Activated CD4-positive, alpha-beta T cell treated with anti-CD3 and anti-CD28 coated beads for 36 hours (primary cell): Measurements from ENCODE around the gene CBFA2T3. TPM values are rescaled to one million over a fixed set of nuclear protein-coding genes. Genes with fewer than 3 reads are reported as not detected.
"Not testable (repeated sequence)": the region's sequence is repeated elsewhere in the genome, so short reads cannot be mapped to it uniquely, and the experiment has no call there.

Experiments
- ATAC-seq: fragments of 200-7000 bp; cut with Tn5 transposase; one replicate; pipeline ENCODE4 v1.10.0; 2021; ENCODE audit warnings: mild to moderate bottlenecking, moderate library complexity
- CTCF ChIA-PET: fragments of 350-600 bp; sonication (Branson Sonifier 250); formaldehyde crosslinking; loops from one replicate; lab custom pipeline; 2021; ENCODE audit warnings: antibody characterized with exemption; lab: Charles Lee
- POLR2A ChIA-PET: fragments of 350-600 bp; sonication (Branson Sonifier 250); formaldehyde crosslinking; loops from one replicate; lab custom pipeline; 2021; ENCODE audit warnings: antibody characterized with exemption, inconsistent platforms; lab: Charles Lee
- DNase-seq: peaks from one replicate; pipeline ENCODE4 v3.0.0-alpha.2; 2020
- H3K27ac Mint-ChIP-seq: one replicate; pipeline ENCODE4 v1.8.0; 2021; ENCODE audit warnings: mixed read lengths
- H3K27me3 Mint-ChIP-seq: one replicate; pipeline ENCODE4 v1.8.0; 2021; ENCODE audit warnings: mixed read lengths
- H3K36me3 Mint-ChIP-seq: one replicate; pipeline ENCODE4 v1.8.0; 2021; ENCODE audit warnings: low read depth, mixed read lengths
- H3K4me1 Mint-ChIP-seq: one replicate; pipeline ENCODE4 v1.8.0; 2021; ENCODE audit warnings: mixed read lengths
- H3K4me3 Mint-ChIP-seq: one replicate; pipeline ENCODE4 v1.8.0; 2021; ENCODE audit warnings: mild to moderate bottlenecking, moderate library complexity, mixed read lengths
- H3K9me3 Mint-ChIP-seq: one replicate; pipeline ENCODE4 v1.8.0; 2021; ENCODE audit warnings: low read depth, mixed read lengths
- intact Hi-C, 2 experiments: fragments of 100-400 bp; cut with DNase I in 1 of 2; cut with micrococcal nuclease in 1 of 2; formaldehyde crosslinking; loops; one replicate each; pipeline versions ENCODE4 v1.14.2 to v1.15.1; 2022 to 2024; cut with DNase I, micrococcal nuclease
- total RNA-seq, 2 experiments: library from RNA; stranded (reverse); gene quantifications; one replicate each; pipeline ENCODE4 v1.2.3, GENCODE V29; 2021

CBFA2T3 gene
- total RNA-seq, 2 experiments from 2014 or later = 0.30 to 0.34 TPM

DNA sequence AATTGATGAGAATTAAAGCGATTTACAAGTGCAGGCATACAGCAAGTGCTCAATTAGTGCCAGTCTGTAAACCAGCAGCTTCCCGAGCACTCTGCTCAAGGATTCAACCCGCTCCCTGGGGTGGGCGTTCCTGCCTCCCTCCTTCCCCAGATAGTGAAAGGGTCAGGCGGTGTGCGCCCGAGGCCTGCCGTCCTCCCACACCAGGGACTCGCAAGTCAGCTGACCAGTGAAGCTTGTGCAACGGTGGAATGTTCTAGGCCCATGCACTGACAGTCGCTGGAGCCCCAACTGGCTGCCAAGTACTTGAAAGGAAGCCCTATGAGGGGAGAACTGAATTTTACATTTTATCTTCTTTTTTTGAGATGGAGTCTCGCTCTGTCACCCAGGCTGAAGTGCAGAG lies 57.1 kb downstream of the CBFA2T3 start:
- H3K4me1 Mint-ChIP-seq = peaks cover 8% of the 10 kb centered on the region
- no peaks in the 10 kb centered on the region for H3K9me3 Mint-ChIP-seq

DNA sequence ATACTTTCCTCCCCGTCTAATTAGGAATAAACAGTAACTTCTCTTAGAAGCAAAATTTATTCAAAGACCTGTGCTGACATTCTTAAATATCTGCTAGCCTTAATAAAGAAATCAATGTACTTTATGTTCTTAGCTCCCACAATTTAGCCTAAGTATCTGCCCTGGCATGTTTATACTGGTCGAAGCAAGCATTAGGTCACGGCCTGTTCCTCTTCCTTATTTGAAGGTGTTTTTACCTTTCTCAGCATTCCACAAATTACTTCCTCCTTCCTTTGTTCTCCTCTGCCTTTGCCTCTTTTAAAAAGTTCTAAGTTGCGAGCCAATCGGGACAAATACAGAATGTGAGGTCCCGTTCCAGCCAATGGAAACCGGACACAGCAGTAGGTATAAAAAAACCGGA lies 58.1 kb downstream of the CBFA2T3 start:
- H3K4me1 Mint-ChIP-seq, H3K9me3 Mint-ChIP-seq, POLR2A ChIA-PET, intact Hi-C loops, H3K27ac Mint-ChIP-seq, DNase-seq, CTCF ChIA-PET, ATAC-seq, H3K27me3 Mint-ChIP-seq, H3K4me3 Mint-ChIP-seq, H3K36me3 Mint-ChIP-seq: not testable (repeated sequence)

More for the DNA sequence above, 57.1 kb downstream of the CBFA2T3 start:
- ChIA-PET POLR2A (no interaction called here), CTCF (interaction anchor here (0.8 kb wide), 1 partner anchor 62 kb away, joined by 3 read pairs; no protein-coding TSS in a partner anchor)
- DNase-seq = no peak
- no peak overlapping the region for H3K4me3 Mint-ChIP-seq
- peaks cover 2% of the 10 kb centered on the region for H3K27me3 Mint-ChIP-seq
- intact Hi-C loops = no loop called here
- no peak overlapping the region for H3K27ac Mint-ChIP-seq
- no peaks in the 10 kb centered on the region for H3K36me3 Mint-ChIP-seq
- no peak for ATAC-seq

GRCh38 chr16:88917915-88918627 lies 58.9 kb downstream of the CBFA2T3 start:
- CTCF ChIA-PET = no interaction called here
- no peaks in the 10 kb centered on the region for H3K36me3 Mint-ChIP-seq
- DNase-seq = no peak
- H3K9me3 Mint-ChIP-seq = no peaks in the 10 kb centered on the region
- no peak overlapping the region for H3K4me3 Mint-ChIP-seq
- POLR2A ChIA-PET = no interaction called here
- H3K27ac Mint-ChIP-seq = no peak overlapping the region
- H3K4me1 Mint-ChIP-seq = peaks cover 8% of the 10 kb centered on the region
- intact Hi-C loops = no loop called here
- H3K27me3 Mint-ChIP-seq = peaks cover 2% of the 10 kb centered on the region
- no peak for ATAC-seq

DNA sequence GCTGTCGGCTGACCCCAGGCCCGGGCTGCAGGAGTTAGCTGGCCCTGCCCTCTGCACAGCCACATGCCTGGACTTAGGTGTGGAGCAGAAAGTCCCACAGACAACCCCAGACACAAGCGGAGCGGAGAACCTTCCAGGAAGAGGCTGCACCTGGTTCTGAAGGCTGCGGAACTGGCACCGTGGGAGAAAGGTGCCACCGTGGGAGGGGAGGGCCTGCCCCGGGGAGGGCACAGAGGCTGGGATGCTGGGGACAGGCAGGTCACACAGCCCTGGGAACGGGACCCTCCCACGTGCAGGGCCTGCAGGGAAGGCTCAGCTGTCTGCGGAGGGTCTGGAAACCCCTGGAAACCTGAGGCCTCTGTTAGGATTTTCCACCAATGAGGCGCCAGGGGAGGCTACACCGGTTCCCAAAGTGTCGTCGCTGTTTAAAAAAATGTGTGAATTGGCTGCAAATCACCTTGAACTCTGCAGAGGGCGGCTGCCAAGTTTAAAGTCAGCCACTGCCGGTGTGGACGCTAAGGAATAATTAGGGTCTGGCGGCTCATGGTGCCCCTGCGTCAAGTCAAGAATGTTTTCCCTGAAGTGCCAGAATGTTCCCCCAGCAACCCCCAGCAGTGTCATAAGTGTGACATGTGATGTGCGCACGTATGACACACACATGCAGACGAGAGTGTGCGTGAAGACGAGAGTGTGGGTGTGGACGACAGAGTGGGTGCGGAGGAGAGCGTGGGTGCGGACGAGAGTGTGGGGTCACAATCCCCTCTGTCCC lies 59.7 kb downstream of the CBFA2T3 start:
- H3K27me3 Mint-ChIP-seq = peaks cover 2% of the 10 kb centered on the region
- no peak overlapping the region for H3K27ac Mint-ChIP-seq
- no peak for ATAC-seq
- ChIA-PET POLR2A (no interaction called here), CTCF (no interaction called here)
- H3K4me1 Mint-ChIP-seq = peaks cover 8% of the 10 kb centered on the region
- H3K4me3 Mint-ChIP-seq = no peak overlapping the region
- no peaks in the 10 kb centered on the region for H3K9me3 Mint-ChIP-seq
- intact Hi-C loops = no loop called here
- no peaks in the 10 kb centered on the region for H3K36me3 Mint-ChIP-seq
- no peak for DNase-seq

DNA sequence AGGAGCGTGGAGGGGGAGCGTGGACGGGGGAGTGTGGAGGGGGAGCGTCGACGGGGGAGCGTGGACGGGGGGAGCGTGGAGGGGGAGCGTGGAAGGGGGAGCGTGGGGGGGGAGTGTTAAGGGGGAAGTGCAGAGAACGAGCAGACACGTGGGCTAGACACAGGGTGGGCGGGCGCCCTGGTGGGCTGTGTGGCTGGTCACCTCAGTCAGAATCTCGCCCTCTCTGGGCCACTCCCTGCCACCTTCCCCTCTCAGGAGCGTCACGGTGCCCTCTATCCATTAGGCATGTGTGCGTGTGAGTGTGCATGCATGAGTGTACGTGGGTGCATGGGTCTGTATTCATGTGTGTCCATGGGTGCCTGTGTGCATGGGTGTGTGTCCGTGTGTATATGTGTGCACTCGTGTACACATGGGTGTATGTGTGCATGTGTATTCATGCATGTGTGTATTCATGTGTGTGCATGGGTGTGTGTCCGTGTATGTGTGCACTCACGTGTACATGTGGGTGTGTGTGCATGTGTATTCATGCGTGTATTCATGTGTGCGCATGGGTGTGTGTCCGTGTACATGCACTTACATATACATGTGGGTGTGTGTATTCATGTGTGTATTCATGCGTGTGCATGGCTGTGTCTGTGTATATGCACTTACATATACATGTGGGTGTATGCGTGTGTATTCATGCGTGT lies 61.2 kb downstream of the CBFA2T3 start:
- H3K4me3 Mint-ChIP-seq = no peak overlapping the region
- ChIA-PET POLR2A (no interaction called here), CTCF (no interaction called here)
- H3K27me3 Mint-ChIP-seq = no peaks in the 10 kb centered on the region
- DNase-seq (no peak), ATAC-seq (no peak)
- H3K27ac Mint-ChIP-seq = no peak overlapping the region
- intact Hi-C loops = no loop called here
- peaks cover 1% of the 10 kb centered on the region for H3K4me1 Mint-ChIP-seq
- H3K9me3 Mint-ChIP-seq = no peaks in the 10 kb centered on the region
- no peaks in the 10 kb centered on the region for H3K36me3 Mint-ChIP-seq

GRCh38 chr16:88914750-88915368 lies 62.1 kb downstream of the CBFA2T3 start:
- intact Hi-C loops = no loop called here
- H3K9me3 Mint-ChIP-seq = no peaks in the 10 kb centered on the region
- ATAC-seq (no peak), DNase-seq (no peak)
- H3K4me3 Mint-ChIP-seq = no peak overlapping the region
- CTCF ChIA-PET = no interaction called here
- no peaks in the 10 kb centered on the region for H3K36me3 Mint-ChIP-seq
- no peaks in the 10 kb centered on the region for H3K27me3 Mint-ChIP-seq
- no peaks in the 10 kb centered on the region for H3K4me1 Mint-ChIP-seq
- POLR2A ChIA-PET = no interaction called here
- H3K27ac Mint-ChIP-seq = no peak overlapping the region

- CTCF ChIA-PET = interaction anchor here (0.6 kb wide), 1 partner anchor 150 kb away, joined by 3 read pairs; no protein-coding TSS in a partner anchor
- no peak overlapping the region for H3K4me3 Mint-ChIP-seq
- no peaks in the 10 kb centered on the region for H3K36me3 Mint-ChIP-seq
- no peaks in the 10 kb centered on the region for H3K4me1 Mint-ChIP-seq
- no peak overlapping the region for H3K27ac Mint-ChIP-seq
- POLR2A ChIA-PET = no interaction called here
- no peaks in the 10 kb centered on the region for H3K9me3 Mint-ChIP-seq
- no peak for DNase-seq
- no peaks in the 10 kb centered on the region for H3K27me3 Mint-ChIP-seq
- no peak for ATAC-seq
- intact Hi-C loops = no loop called here
Observed at GRCh38 chr16:88913870-88914269, 63.1 kb downstream of the CBFA2T3 start.

DNA sequence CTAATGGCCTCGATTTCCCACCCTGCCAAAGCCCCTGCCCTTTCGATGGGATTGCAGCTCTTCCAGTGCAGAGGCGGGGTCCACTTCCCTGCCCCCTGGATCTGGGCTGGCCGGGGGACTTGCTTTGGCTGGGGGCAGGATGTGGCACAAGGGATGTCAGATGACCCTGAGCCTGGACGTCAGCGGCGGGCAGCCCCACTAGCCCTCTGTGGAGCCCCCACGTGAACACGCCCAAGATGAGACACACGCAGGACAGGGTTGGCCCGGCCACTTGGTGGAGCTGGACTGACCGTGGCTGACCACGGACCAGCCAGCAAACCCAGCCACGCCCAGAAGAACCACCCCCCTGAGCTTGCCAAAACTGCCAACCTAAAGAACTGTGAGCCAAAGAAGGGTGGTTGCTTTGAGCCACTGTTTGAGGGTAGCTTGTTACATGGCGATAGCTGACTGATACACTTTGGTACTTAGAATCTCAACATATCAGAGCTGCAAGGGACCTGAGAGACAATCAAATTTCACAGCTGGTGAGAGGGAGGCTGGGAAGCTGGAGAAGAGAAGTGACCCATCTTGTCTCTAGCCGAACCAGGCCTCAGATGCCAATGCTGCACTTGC lies 63.9 kb downstream of the CBFA2T3 start:
- Mint-ChIP-seq H3K9me3 (no peaks in the 10 kb centered on the region), H3K4me3 (no peak overlapping the region), H3K36me3 (no peaks in the 10 kb centered on the region), H3K27me3 (no peaks in the 10 kb centered on the region), H3K27ac (no peak overlapping the region), H3K4me1 (no peaks in the 10 kb centered on the region)
- DNase-seq = no peak
- intact Hi-C loops = no loop called here
- ChIA-PET CTCF (interaction anchor here (0.6 kb wide), 1 partner anchor 254 kb away, joined by 3 read pairs; no protein-coding TSS in a partner anchor), POLR2A (no interaction called here)
- no peak for ATAC-seq

DNA sequence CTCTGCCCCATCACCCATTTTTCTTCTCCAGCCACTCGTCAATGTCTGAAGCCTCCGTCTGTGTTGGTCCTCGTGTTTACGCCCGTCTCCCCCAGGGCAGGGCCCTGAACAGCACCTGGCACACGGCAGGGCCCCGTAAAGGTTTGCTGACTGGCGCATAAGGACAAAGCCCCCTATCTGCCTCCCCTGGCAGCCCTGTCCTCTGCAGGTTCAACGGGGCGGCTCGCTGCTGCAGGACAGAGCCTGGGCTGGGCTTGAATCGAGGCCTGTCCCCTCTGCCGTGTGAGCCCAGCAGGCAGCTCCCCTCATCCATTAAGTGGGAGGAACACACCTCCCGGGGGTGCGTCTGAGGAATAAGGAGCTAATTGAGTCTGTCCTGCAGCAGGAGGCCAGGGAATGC lies 64.5 kb downstream of the CBFA2T3 start:
- H3K27ac Mint-ChIP-seq = no peak overlapping the region
- no peaks in the 10 kb centered on the region for H3K36me3 Mint-ChIP-seq
- no peak for ATAC-seq
- ChIA-PET POLR2A (no interaction called here), CTCF (interaction anchor here (0.6 kb wide), 1 partner anchor 255 kb away, joined by 3 read pairs; no protein-coding TSS in a partner anchor)
- no peaks in the 10 kb centered on the region for H3K4me1 Mint-ChIP-seq
- H3K27me3 Mint-ChIP-seq = no peaks in the 10 kb centered on the region
- DNase-seq = no peak
- intact Hi-C loops = no loop called here
- no peaks in the 10 kb centered on the region for H3K9me3 Mint-ChIP-seq
- H3K4me3 Mint-ChIP-seq = no peak overlapping the region

- Mint-ChIP-seq H3K4me1 (no peaks in the 10 kb centered on the region), H3K27ac (no peak overlapping the region), H3K9me3 (no peaks in the 10 kb centered on the region), H3K36me3 (no peaks in the 10 kb centered on the region), H3K4me3 (no peak overlapping the region), H3K27me3 (no peaks in the 10 kb centered on the region)
- POLR2A ChIA-PET = no interaction called here
- no peak for DNase-seq
- intact Hi-C loops = no loop called here
- CTCF ChIA-PET = interaction anchor here (0.5 kb wide), 1 partner anchor 227 kb away, joined by 4 read pairs; no protein-coding TSS in a partner anchor
- no peak for ATAC-seq
Observed at GRCh38 chr16:88911946-88912310, 65.1 kb downstream of the CBFA2T3 start.
